Stomach smooth muscle (tissue), 2 donors: ENCODE measurements around the gene TBCE.
"Not testable (repeated sequence)": the region's sequence is repeated elsewhere in the genome, so short reads cannot be mapped to it uniquely, and the experiment has no call there.

Experiments
- H3K27ac ChIP-seq: one replicate; pipeline ENCODE4 v1.7.0; 2013; ENCODE audit warnings: mild to moderate bottlenecking, low read length, inconsistent platforms
- H3K27me3 ChIP-seq, 2 donors: one replicate each; pipeline ENCODE4 v1.7.0; 2013; ENCODE audit warnings: low read length in 2 of 2; ENCODE audit not compliant: insufficient read depth in 2 of 2, control insufficient read depth in 1 of 2
- H3K36me3 ChIP-seq, 2 donors: one replicate each; pipeline ENCODE4 v1.7.0; 2013; ENCODE audit warnings: low read length in 2 of 2; ENCODE audit not compliant: control insufficient read depth in 2 of 2, insufficient read depth in 2 of 2
- H3K4me1 ChIP-seq: one replicate; pipeline ENCODE4 v1.7.0; 2013; ENCODE audit warnings: low read length; ENCODE audit not compliant: control insufficient read depth, insufficient read depth
- H3K4me3 ChIP-seq, 2 donors: one replicate each; pipeline ENCODE4 v1.7.0; 2013; ENCODE audit warnings: low read length in 2 of 2
- H3K9ac ChIP-seq, 2 donors: one replicate each; pipeline ENCODE4 v1.7.0; 2013; ENCODE audit warnings: low read length in 2 of 2, mild to moderate bottlenecking in 1 of 2
- H3K9me3 ChIP-seq, 2 donors: one replicate each; pipeline ENCODE4 v1.7.0; 2013; ENCODE audit warnings: low read length in 2 of 2; ENCODE audit not compliant: control insufficient read depth in 2 of 2
- donor health status: healthy.
- donor health status: Pancreatic carcinoma.

The TBCE gene

DNA sequence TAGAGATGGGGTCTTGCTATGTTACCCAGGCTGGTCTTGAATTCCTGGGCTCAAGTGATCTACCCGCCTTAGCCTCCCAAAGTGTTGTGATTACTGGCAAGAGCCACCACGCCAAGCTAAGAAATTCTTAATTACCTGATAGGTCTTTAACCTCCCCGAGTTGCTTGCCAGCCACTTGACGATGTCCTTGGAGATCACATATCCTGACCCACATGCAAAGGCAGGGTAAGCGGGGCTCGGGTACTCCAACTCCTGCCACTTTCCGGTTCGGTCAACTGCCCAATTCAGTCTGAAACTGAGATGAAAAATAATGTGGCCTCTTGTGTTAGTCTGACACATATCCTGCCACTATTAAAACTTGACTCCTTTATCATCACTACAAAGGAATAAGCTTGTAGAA lies 86.8 kb downstream of the TBCE start:
- Histone ChIP-seq H3K27ac (no peak overlapping the region), H3K27me3 (no peaks in the 10 kb centered on the region), H3K36me3 (peaks cover 17 to 28% of the 10 kb centered on the region in 2 donors), H3K9ac (no peak overlapping the region), H3K9me3 (no peaks in the 10 kb centered on the region), H3K4me3 (no peak overlapping the region), H3K4me1 (no peaks in the 10 kb centered on the region)

GRCh38 chr1:235455097-235455496 lies 87.9 kb downstream of the TBCE start:
- Histone ChIP-seq H3K36me3 (peaks cover 16 to 25% of the 10 kb centered on the region in 2 donors), H3K27me3 (no peaks in the 10 kb centered on the region), H3K9ac (no peak overlapping the region), H3K4me3 (no peak overlapping the region), H3K4me1 (no peaks in the 10 kb centered on the region), H3K27ac (no peak overlapping the region), H3K9me3 (no peaks in the 10 kb centered on the region)

DNA sequence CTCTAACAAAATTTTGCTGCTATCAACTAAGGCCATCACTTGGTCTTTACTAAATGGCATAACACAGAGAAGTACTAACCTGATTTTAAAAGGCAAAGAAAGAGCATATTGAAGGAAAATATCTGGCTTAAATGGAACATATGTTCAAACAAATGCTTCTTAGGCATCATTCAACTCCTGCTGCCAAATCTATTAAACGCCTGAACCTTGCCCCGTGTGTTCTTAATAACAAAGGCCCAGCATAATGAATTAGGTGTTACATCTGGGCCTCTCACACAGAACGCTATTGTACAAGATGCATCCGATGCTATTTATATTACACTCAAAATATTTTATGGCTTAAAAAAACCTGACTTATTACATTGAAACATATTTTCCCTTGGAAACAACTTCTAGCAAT lies 88.6 kb downstream of the TBCE start:
- H3K4me3 ChIP-seq, result no peak overlapping the region
- no peaks in the 10 kb centered on the region for H3K4me1 ChIP-seq
- H3K27ac ChIP-seq, result no peak overlapping the region
- no peak overlapping the region for H3K9ac ChIP-seq
- H3K36me3 ChIP-seq, result peaks cover 9 to 19% of the 10 kb centered on the region in 2 donors
- H3K9me3 ChIP-seq, result no peaks in the 10 kb centered on the region
- H3K27me3 ChIP-seq, result no peaks in the 10 kb centered on the region

GRCh38 chr1:235457856-235458255 lies 90.6 kb downstream of the TBCE start:
- H3K4me1 ChIP-seq, H3K27ac ChIP-seq, H3K9me3 ChIP-seq, H3K9ac ChIP-seq, H3K27me3 ChIP-seq, H3K4me3 ChIP-seq: not testable (repeated sequence)
- H3K36me3 ChIP-seq, result peaks cover 11 to 13% of the 10 kb centered on the region in 2 donors

DNA sequence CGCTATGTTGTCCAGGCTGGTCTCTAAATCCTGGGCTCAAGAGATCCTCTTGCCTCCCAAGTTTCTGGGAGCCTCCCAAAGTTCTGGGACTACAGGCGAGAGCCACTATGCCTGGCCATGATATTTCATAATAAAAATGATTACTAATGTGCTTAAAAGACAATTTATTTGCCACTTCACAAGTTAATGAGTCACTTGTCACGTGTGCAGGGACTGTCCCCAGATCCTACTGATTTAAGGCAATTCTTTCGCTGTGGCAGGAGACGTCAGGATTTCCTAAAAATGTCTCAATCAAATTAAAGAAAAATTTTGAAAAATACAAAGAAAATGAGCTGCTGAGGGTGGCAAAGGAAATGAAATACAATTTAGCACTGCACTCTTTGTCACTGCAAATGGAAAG lies 93.5 kb downstream of the TBCE start:
- Histone ChIP-seq H3K9ac (no peak overlapping the region), H3K9me3 (peaks cover 0 to 3% of the 10 kb centered on the region in 2 donors), H3K4me3 (no peak overlapping the region), H3K27ac (no peak overlapping the region), H3K36me3 (peaks cover 0 to 5% of the 10 kb centered on the region in 2 donors), H3K4me1 (no peaks in the 10 kb centered on the region), H3K27me3 (no peaks in the 10 kb centered on the region)

DNA sequence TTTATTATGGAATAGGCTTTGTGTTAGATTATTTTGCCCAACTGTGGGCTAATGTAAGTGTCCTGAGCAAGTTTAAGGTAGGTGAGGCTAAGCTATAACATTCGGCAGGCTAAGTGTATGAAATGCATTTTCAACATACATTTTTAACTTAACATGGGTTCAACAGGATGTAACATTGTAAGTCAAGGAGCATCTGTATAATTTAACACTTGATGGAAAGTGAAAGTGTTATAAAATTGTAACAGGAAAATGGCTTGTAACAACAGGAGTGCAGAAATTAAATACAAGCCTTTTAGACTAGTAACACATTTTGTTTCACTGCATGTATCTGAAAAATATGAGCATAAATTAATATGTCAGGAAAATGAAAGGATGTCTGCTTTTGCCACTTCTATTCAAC lies 94.7 kb downstream of the TBCE start:
- H3K9ac ChIP-seq, result no peak overlapping the region
- H3K27ac ChIP-seq, result no peak overlapping the region
- H3K9me3 ChIP-seq, result peaks cover 0 to 3% of the 10 kb centered on the region in 2 donors
- H3K4me3 ChIP-seq, result no peak overlapping the region
- H3K36me3 ChIP-seq, result peaks cover 0 to 5% of the 10 kb centered on the region in 2 donors
- no peaks in the 10 kb centered on the region for H3K4me1 ChIP-seq
- H3K27me3 ChIP-seq, result no peaks in the 10 kb centered on the region

GRCh38 chr1:235462832-235463231 lies 95.6 kb downstream of the TBCE start:
- H3K27ac ChIP-seq, H3K27me3 ChIP-seq, H3K4me3 ChIP-seq, H3K36me3 ChIP-seq, H3K9ac ChIP-seq, H3K9me3 ChIP-seq, H3K4me1 ChIP-seq: not testable (repeated sequence)

DNA sequence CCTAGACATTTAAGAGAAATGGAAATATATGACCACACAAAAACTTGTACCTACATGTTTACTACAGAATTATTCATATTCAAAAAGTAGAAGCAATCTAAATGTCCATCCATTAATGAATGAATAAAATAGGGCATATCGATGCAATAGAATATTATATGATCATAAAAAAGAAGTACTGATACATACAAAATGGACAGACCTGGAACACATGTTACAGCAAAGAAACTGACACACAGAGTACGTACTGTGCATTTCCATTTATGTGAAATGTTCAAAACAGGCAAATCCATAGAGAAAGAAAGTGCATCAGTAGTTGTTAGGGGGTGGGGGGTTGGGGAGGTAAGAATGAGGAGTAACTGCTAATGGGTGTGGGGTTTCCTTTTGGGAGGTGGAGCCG lies 97.8 kb downstream of the TBCE start:
- no peak overlapping the region for H3K27ac ChIP-seq
- H3K4me3 ChIP-seq, result no peak overlapping the region
- H3K36me3 ChIP-seq, result peaks cover 2 to 10% of the 10 kb centered on the region in 2 donors
- H3K4me1 ChIP-seq, result no peaks in the 10 kb centered on the region
- H3K9me3 ChIP-seq, result peaks cover 0 to 3% of the 10 kb centered on the region in 2 donors
- no peaks in the 10 kb centered on the region for H3K27me3 ChIP-seq
- H3K9ac ChIP-seq, result no peak overlapping the region

GRCh38 chr1:235468004-235468403 lies 100.8 kb downstream of the TBCE start:
- H3K9me3 ChIP-seq, result peaks cover 0 to 3% of the 10 kb centered on the region in 2 donors
- no peak overlapping the region for H3K27ac ChIP-seq
- H3K36me3 ChIP-seq, result peaks cover 3 to 5% of the 10 kb centered on the region in 2 donors
- no peaks in the 10 kb centered on the region for H3K27me3 ChIP-seq
- no peaks in the 10 kb centered on the region for H3K4me1 ChIP-seq
- H3K4me3 ChIP-seq, result no peak overlapping the region
- no peak overlapping the region for H3K9ac ChIP-seq

DNA sequence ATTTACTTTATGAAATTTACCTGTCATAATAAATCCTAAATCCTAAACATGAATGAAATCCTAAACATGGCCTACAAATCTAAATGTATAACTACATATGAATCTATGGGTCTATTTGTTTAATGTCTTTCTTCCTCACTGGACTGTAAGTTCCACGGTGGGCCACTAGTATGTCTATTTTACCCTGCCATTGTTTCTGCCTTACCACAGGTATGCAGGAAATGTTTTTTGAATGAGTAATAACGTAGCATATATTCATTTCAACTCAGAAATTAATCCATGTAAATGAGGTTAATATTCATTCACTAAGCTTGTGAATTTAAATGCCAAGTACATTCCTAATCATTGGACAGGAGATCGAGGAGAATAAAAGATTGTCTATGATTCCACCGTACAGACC lies 101.7 kb downstream of the TBCE start:
- Histone ChIP-seq H3K4me1 (no peaks in the 10 kb centered on the region), H3K9ac (no peak overlapping the region), H3K27me3 (no peaks in the 10 kb centered on the region), H3K36me3 (peaks cover 3 to 5% of the 10 kb centered on the region in 2 donors), H3K4me3 (no peak overlapping the region), H3K27ac (no peak overlapping the region), H3K9me3 (peaks cover 0 to 3% of the 10 kb centered on the region in 2 donors)

DNA sequence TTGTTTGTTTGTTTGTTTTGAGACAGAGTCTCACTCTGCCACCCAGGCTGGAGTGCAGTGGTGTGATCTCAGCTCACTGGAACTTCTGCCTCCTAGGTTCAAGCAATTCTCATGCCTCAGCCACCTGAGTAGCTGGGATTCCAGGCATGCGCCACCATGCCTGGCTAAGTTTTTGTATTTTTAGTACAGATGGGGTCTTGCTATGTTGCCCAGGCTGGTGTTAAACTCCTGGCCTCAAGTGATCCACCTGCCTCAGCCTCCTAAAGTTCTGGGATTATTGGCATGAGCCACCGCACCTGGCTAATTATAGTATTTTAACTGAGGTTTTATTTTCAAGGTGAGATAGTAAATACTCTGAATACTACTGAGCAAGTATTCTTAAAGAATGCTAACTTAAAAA lies 102.7 kb downstream of the TBCE start:
- not testable (repeated sequence) for H3K9ac ChIP-seq, H3K4me1 ChIP-seq, H3K27ac ChIP-seq, H3K36me3 ChIP-seq, H3K27me3 ChIP-seq, H3K4me3 ChIP-seq, H3K9me3 ChIP-seq
